SK-N-MC (cell line): ENCODE data around the gene MAGEA12.
"Not testable (repeated sequence)": the region's sequence is repeated elsewhere in the genome, so short reads cannot be mapped to it uniquely, and the experiment has no call there.

Source experiments
- EZH2 ChIP-seq: fragments of 200-600 bp; sonication (generic); IDR thresholded peaks from one replicate; pipeline ENCODE4 v1.6.1; 2017; ENCODE audit warnings: antibody characterized with exemption
- POLR2AphosphoS5 ChIP-seq: IDR thresholded peaks from 2 replicates; pipeline ENCODE4 v1.6.1; 2012; ENCODE audit warnings: mild to moderate bottlenecking, low read depth, low read length, borderline replicate concordance

- not testable (repeated sequence) for TF ChIP-seq EZH2, POLR2AphosphoS5
Measured at GRCh38 chrX:152758918-152759317, 25.4 kb downstream of the MAGEA12 start, which contains the start of gene CSAG3.
